GM13977 (cell line): Measurements from ENCODE around the gene LGALSL.

Source experiments
- DNase-seq: peaks from one replicate; pipeline ENCODE4 v3.0.0; 2012; ENCODE audit warnings: low spot score
- in situ Hi-C: fragments of 300-500 bp; cut with MboI; formaldehyde crosslinking; loops from one replicate; pipeline ENCODE4 v1.12.0; 2022; ENCODE audit warnings: low sequenced_read_pairs, low pct_unique_long_range_greater_than_20kb, mixed read lengths, inconsistent platforms; ENCODE audit not compliant: unreplicated experiment
- TF ChIP-seq, protein P1 (sequence below): IDR thresholded peaks from 2 replicates; pipeline ENCODE4 v1.5.1; 2012; ENCODE audit warnings: mild to moderate bottlenecking, control low read depth; ENCODE audit not compliant: insufficient read depth; ENCODE audit errors: extremely low read depth, missing control alignments

The LGALSL gene

DNA sequence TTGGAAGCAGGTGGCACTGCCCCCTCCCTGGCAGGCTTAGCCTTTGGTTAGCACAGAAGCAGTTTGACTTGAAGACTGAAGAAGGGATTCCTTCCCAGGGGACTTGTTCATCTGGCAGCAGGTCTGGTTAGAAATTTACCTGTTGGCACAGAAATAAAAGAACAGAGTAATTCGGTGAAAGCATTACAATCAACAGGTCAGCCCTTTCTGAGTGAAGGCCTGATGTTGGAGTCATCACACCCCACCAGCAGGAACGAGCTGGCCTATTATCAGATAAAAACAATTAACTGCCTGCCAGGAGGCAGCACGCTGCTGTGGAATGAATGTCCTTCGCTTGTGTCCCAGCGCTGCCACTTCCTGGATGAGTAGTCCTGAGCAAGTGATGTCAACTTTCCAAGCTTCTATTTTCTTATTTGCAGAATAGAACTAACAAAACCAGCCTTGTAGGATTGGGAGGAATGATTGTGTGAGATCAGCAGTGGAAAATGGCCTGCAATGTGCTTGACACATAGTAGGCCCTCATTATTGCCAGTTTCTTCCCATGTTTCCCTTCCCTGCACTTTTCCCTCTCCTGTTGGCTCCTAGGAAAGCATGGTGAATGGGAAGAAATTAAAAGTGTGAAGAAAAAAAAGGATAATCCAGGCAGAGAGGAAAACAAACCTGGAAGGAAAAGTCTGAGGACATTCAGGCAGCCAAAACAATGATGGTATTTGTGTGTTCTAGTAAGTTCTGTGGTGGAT lies 29.0 kb downstream of the LGALSL start:
- no peak for DNase-seq
- TF ChIP-seq, protein P1, sequence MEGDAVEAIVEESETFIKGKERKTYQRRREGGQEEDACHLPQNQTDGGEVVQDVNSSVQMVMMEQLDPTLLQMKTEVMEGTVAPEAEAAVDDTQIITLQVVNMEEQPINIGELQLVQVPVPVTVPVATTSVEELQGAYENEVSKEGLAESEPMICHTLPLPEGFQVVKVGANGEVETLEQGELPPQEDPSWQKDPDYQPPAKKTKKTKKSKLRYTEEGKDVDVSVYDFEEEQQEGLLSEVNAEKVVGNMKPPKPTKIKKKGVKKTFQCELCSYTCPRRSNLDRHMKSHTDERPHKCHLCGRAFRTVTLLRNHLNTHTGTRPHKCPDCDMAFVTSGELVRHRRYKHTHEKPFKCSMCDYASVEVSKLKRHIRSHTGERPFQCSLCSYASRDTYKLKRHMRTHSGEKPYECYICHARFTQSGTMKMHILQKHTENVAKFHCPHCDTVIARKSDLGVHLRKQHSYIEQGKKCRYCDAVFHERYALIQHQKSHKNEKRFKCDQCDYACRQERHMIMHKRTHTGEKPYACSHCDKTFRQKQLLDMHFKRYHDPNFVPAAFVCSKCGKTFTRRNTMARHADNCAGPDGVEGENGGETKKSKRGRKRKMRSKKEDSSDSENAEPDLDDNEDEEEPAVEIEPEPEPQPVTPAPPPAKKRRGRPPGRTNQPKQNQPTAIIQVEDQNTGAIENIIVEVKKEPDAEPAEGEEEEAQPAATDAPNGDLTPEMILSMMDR: no peak
- in situ Hi-C loops: loop anchor here (10.0 kb wide), 2 partner anchors 158 to 428 kb away; no protein-coding TSS in a partner anchor

DNA sequence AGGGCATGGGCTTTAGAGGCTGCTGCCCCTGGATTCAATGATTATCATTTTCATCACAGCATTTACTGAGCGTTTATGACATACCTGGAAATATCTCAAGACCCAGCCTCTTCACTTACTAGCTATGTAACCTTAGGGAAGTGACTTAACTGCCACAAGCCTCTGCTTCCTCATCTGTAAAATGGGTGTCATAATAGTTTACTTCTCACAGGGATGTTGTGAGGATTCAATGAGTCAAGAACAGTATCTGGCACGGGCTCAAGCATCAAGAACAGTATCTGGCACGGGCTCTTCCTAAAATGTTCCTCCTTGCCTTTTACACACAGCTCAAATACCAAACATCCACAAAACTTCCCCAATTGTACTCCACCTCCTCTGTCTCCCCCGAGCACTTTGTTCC lies 31.4 kb downstream of the LGALSL start:
- no peak for DNase-seq
- TF ChIP-seq, protein P1: no peak
- in situ Hi-C loops: loop anchor here (10.0 kb wide), 2 partner anchors 161 to 431 kb away; no protein-coding TSS in a partner anchor

DNA sequence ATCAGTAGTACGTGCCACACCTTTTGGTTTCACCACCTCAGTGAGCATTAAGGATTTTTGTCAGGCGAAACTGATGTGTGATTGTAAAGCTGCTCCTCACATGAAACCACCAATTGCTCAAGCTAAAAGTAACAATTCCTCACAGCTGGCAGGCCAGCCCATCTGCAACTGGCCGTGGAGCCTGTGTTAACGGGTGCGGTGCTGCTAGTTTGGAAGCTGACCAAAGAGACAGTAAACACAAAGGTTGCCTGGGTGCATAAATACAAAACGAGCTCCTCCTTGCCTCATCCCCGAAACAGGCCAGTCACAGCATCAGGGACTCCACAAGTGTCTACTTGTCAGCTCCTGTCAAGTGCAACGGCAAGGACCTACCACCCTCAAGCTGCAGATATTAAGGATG lies 32.0 kb downstream of the LGALSL start:
- in situ Hi-C loops: loop anchor here (10.0 kb wide), 2 partner anchors 161 to 431 kb away; no protein-coding TSS in a partner anchor

DNA sequence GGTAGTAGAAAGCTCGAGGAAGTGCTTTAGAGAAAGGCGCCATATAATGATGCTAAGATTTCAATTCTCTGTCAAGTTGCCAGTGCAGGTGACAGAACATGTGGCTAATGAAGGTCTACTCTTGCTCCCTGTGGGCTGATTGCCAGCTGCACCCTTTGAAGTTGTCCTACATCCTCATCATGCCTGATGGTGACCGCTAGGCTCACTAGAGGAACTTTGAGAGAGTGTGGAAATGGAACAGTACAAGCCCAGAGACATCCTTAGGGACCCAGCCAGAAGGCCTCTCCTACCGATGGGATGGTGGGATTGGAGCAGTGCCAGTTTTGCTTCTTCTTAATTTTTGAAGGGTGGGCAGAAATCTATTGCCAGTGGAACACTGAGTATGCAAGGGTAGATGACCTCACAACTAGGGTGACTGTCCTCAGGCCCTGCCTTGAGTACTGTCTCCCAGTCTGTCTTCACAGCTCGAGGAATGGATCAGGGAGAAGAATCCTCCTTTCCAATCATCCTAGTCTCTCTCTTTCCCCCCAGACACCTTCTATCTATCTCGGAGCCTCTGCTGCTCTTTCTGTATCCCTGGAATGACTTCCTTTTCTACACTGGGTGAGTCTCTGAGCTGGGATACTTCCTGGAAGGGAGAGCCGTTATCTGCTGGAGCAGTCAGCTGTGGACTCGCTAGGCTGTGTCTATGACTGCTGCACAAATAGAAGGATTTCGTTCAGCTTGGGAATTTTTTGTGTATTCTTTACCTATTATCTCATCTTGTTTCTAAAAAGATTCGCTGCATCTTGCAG lies 33.5 kb downstream of the LGALSL start:
- TF ChIP-seq, protein P1: no peak
- in situ Hi-C loops: loop anchor here (10.0 kb wide), 2 partner anchors 163 to 433 kb away; no protein-coding TSS in a partner anchor
- no peak for DNase-seq

More for the DNA sequence above, 32.0 kb downstream of the LGALSL start:
- TF ChIP-seq, protein P1: no peak
- DNase-seq: no peak

DNA sequence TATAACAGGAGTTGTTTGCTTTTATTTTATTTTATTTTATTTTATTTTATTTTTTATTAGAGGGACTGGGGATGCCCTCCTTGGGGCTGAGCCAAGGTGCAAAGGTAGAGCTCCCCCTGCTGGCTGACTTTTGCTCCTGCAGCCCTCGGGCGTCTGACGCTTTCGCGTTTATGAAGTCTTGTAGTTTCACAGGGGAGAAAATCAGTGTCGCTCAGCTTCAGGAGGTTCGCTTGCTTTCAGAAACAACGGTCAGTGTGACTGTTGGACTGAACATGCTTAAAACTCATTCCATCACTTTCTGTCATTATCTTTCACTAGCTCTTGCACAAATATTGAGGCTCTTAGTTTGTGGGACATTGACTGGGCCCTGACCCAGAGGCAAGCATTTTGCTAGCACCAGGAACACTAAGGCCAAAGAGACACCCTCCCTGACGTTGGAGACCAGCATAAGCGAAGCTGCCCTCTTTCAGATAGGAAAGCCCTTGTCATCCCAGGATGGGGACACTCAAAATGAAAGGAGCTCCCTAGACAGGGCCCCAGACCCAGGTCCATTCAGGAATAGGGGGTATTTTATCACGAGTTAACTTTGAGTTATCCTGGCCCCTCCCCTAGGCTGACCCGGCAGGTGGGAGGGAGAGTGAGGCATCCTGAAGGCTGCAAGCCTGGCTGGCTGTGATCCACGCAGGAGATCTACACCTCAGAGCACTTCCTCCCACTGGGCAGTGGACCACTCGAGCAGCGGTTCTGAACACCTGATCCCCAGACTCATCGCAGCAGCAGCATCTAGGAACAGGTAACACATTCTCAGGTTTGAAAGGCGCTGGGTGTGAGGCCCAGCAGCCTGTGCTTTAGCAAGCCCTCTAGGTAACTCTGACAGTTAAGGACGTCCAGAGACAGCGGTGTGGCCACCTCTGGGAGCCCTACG lies 34.4 kb downstream of the LGALSL start:
- in situ Hi-C loops: loop anchor here (10.0 kb wide), 2 partner anchors 164 to 434 kb away; no protein-coding TSS in a partner anchor

More for the DNA sequence above, 34.4 kb downstream of the LGALSL start:
- DNase-seq: peak; percentile 75
- TF ChIP-seq, protein P1: peak; percentile 87
